Measurements from ENCODE around the gene LARGE2.
A peak's percentile ranks its signal among the peaks of the same experiment; 100 is the strongest.

Gene LARGE2

DNA sequence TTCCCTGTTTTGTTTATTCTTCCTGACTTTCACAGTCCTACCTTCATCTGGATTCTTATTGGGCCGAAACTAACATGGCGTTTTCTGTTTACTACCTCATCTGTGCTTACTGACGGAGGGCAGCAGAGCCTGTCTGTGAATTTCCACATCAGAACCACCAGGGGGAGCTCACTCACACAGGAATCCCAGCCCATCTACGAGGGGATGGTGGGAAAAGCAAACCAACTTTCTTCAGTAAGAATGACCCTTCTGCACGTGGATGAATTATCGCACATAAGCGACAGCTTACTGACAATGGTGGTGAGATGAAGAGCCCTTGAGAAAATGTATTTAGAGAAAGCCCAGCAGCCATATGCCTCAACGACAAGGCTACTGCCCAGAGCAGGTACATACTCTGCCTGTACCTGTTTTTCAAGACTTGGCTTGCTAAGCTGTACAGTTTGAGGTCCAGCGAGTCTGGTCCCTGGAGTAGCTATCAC, 42.5 kb downstream of the LARGE2 start:
- peak; percentile 66 for DNase-seq (ENCODE audit: low read depth)

DNA sequence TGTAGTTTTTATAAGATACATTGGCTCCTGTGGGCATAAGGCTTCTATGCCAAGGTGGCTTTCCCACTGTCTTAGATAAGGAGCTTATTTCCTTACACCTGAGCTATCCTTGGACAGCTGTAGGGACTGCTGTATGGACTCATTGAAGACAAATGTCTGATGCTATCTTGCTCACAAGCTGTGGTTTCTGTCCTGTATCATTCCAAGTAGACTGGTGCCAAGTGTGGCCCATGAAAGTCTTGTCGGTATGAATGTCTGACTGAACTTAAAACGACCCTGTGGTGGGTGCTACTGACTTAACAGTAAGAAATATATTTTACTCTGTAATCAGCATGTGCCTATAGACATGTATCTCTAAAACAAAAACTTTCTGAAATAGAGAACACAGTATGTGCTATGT, 45.0 kb downstream of the LARGE2 start:
- no peak for DNase-seq (ENCODE audit: low read depth)

DNA sequence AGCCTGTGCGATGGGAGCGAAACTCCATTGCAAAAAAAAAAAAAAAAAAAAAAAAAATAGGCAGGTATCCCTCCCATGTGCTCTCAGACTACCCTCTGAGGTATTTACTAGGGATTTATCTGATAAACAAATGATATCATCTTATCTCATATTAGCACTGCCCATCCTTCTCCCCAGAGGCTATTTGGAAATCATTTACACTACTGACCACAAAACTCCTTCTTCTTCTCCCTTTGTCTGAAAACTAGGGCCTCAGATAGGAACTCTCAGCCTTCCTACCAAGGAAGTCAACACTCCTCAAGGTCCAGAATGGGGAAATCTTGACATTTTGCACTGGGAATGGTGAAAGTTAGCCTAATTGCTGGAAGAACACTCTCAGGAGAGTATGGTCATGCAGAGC, 46.4 kb downstream of the LARGE2 start:
- no peak for DNase-seq (ENCODE audit: low read depth)

GRCh38 chr11:45973601-45974000, 51.1 kb downstream of the LARGE2 start:
- no peak for DNase-seq (ENCODE audit: low read depth)

DNA sequence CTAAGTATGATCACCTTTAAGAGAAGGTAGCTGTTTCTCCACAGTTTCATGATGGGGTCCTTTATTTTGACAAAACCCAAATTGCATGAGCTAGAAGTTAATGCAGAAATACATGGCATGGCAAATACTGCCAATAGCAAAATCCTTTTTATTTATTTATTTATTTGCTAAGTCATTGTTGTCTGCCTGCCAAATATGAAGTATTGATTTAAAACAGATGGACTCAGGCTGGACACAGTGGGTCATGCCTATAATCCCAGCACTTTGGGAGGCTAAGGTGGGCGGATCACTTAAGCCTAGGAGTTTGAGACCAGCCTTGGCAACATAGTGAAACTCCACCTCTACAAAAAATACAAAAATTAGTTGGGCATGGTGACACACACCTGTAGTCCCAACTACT, 52.4 kb downstream of the LARGE2 start:
- DNase-seq (ENCODE audit: low read depth) = peak; percentile 76

Data from fibroblast of gingiva (primary cell).